ENCODE results near the gene CHCHD3. TPM values are rescaled to one million over a fixed set of nuclear protein-coding genes. Genes with fewer than 3 reads are reported as not detected.

Gene CHCHD3
- total and polyA plus RNA-seq, 2 donors (not counting 1 experiment from before 2014, with no cell fraction given), result 80.8 to 94.0 TPM

- Histone ChIP-seq H3K79me2 (ENCODE audit: control insufficient read depth, insufficient read depth, low read length) (peaks cover 11% of the 10 kb centered on the region), H3K27me3 (ENCODE audit: control insufficient read depth, insufficient read depth, low read length) (no peaks in the 10 kb centered on the region), H3K4me3 (replicated peaks in 1 of 4; ENCODE audit: control extremely low read depth in 1 of 4, insufficient read depth in 1 of 4, low read depth in 3 of 4, low read length in 4 of 4) (no peak overlapping the region), H2AFZ (ENCODE audit: low read length) (no peak overlapping the region), H3K36me3 (ENCODE audit: control insufficient read depth, insufficient read depth, low read length) (no peaks in the 10 kb centered on the region), H3K9ac (ENCODE audit: insufficient read depth, low read length) (no peak overlapping the region), H3K27ac (ENCODE audit: insufficient read depth, low read length) (no peak overlapping the region), H3K4me2 (ENCODE audit: extremely low read depth, insufficient read depth, low read length) (no peak overlapping the region), H4K20me1 (ENCODE audit: control insufficient read depth, extremely low read depth, insufficient read depth, low read length) (peaks cover 2% of the 10 kb centered on the region), H3K9me3 (ENCODE audit: control insufficient read depth, insufficient read depth, low read depth, low read length) (no peaks in the 10 kb centered on the region), H3K4me1 (ENCODE audit: control insufficient read depth, extremely low read depth, insufficient read depth, low read length) (no peaks in the 10 kb centered on the region)
- TF ChIP-seq EZH2 (IDR thresholded peaks at IDR 0.05; ENCODE audit: low read length, missing control alignments) (no peak), CTCF (conservative IDR thresholded peaks at IDR 0.05 in 1 of 2, IDR thresholded peaks at IDR 0.05 in 1 of 2; ENCODE audit: low read depth in 1 of 2, low read length in 2 of 2) (no peak)
- DNase-seq (ENCODE audit: low read depth in 2 of 2), result peak in 1 of 2 donors; percentile 33
These were observed 85.2 kb downstream of the CHCHD3 start for GRCh38 chr7:132996581-132997242.

GRCh38 chr7:132993377-132994013 is 88.4 kb downstream of the CHCHD3 start:
- Histone ChIP-seq H4K20me1 (ENCODE audit: control insufficient read depth, extremely low read depth, insufficient read depth, low read length) (peaks cover 2% of the 10 kb centered on the region), H3K4me3 (replicated peaks in 1 of 4; ENCODE audit: control extremely low read depth in 1 of 4, insufficient read depth in 1 of 4, low read depth in 3 of 4, low read length in 4 of 4) (no peak overlapping the region), H3K9me3 (ENCODE audit: control insufficient read depth, insufficient read depth, low read depth, low read length) (no peaks in the 10 kb centered on the region), H3K9ac (ENCODE audit: insufficient read depth, low read length) (no peak overlapping the region), H3K27me3 (ENCODE audit: control insufficient read depth, insufficient read depth, low read length) (no peaks in the 10 kb centered on the region), H3K4me1 (ENCODE audit: control insufficient read depth, extremely low read depth, insufficient read depth, low read length) (no peaks in the 10 kb centered on the region), H3K79me2 (ENCODE audit: control insufficient read depth, insufficient read depth, low read length) (peaks cover 12% of the 10 kb centered on the region), H3K4me2 (ENCODE audit: extremely low read depth, insufficient read depth, low read length) (no peak overlapping the region), H2AFZ (ENCODE audit: low read length) (no peak overlapping the region), H3K36me3 (ENCODE audit: control insufficient read depth, insufficient read depth, low read length) (no peaks in the 10 kb centered on the region), H3K27ac (ENCODE audit: insufficient read depth, low read length) (no peak overlapping the region)
- TF ChIP-seq EZH2 (IDR thresholded peaks at IDR 0.05; ENCODE audit: low read length, missing control alignments), result no peak
- TF ChIP-seq CTCF (conservative IDR thresholded peaks at IDR 0.05 in 1 of 2, IDR thresholded peaks at IDR 0.05 in 1 of 2; ENCODE audit: low read depth in 1 of 2, low read length in 2 of 2), result no peak
- DNase-seq (ENCODE audit: low read depth in 2 of 2), result no peak

GRCh38 chr7:132991615-132992587 is 90.0 kb downstream of the CHCHD3 start:
- Histone ChIP-seq H3K27ac (ENCODE audit: insufficient read depth, low read length) (no peak overlapping the region), H3K36me3 (ENCODE audit: control insufficient read depth, insufficient read depth, low read length) (no peaks in the 10 kb centered on the region), H3K27me3 (ENCODE audit: control insufficient read depth, insufficient read depth, low read length) (no peaks in the 10 kb centered on the region), H3K79me2 (ENCODE audit: control insufficient read depth, insufficient read depth, low read length) (peaks cover 12% of the 10 kb centered on the region), H3K4me3 (replicated peaks in 1 of 4; ENCODE audit: control extremely low read depth in 1 of 4, insufficient read depth in 1 of 4, low read depth in 3 of 4, low read length in 4 of 4) (no peak overlapping the region), H4K20me1 (ENCODE audit: control insufficient read depth, extremely low read depth, insufficient read depth, low read length) (no peaks in the 10 kb centered on the region), H3K9ac (ENCODE audit: insufficient read depth, low read length) (no peak overlapping the region), H2AFZ (ENCODE audit: low read length) (no peak overlapping the region), H3K9me3 (ENCODE audit: control insufficient read depth, insufficient read depth, low read depth, low read length) (no peaks in the 10 kb centered on the region), H3K4me1 (ENCODE audit: control insufficient read depth, extremely low read depth, insufficient read depth, low read length) (no peaks in the 10 kb centered on the region), H3K4me2 (ENCODE audit: extremely low read depth, insufficient read depth, low read length) (no peak overlapping the region)
- TF ChIP-seq CTCF (conservative IDR thresholded peaks at IDR 0.05 in 1 of 2, IDR thresholded peaks at IDR 0.05 in 1 of 2; ENCODE audit: low read depth in 1 of 2, low read length in 2 of 2) (no peak), EZH2 (IDR thresholded peaks at IDR 0.05; ENCODE audit: low read length, missing control alignments) (no peak)
- DNase-seq (ENCODE audit: low read depth in 2 of 2), result no peak
